Thyroid gland (tissue), 4 donors: ENCODE measurements around the gene FER.

ENCODE experiments used
- CTCF ChIP-seq, 6 experiments: fragments of 200-600 bp in 3 of 6; fragments of 450-650 bp in 3 of 6; sonication (generic) in 3 of 6; IDR thresholded peaks; one replicate each; pipeline ENCODE4 v1.5.1; 2016 to 2019; ENCODE audit warnings: antibody characterized with exemption in 6 of 6, mild to moderate bottlenecking in 2 of 6, inconsistent platforms in 1 of 6, moderate library complexity in 1 of 6
- POLR2A ChIP-seq, 2 donors: fragments of 450-650 bp; IDR thresholded peaks; one replicate each; pipeline ENCODE4 v1.6.1; 2017; ENCODE audit warnings: antibody characterized with exemption in 2 of 2, mild to moderate bottlenecking in 2 of 2, moderate library complexity in 1 of 2

GRCh38 chr5:109113608-109114007 is 365.9 kb downstream of the FER start:
- TF ChIP-seq CTCF (IDR thresholded peaks at IDR 0.05), result no peak
- TF ChIP-seq POLR2A (IDR thresholded peaks at IDR 0.05), result no peak
